GM12873 (cell line): Measurements from ENCODE around the gene MLIP.

ENCODE experiments used
- CTCF ChIP-seq: IDR thresholded peaks from 2 replicates; pipeline ENCODE4 v1.5.1; 2012; ENCODE audit warnings: low read depth, mild to moderate bottlenecking, moderate library complexity, low read length, control low read depth; ENCODE audit not compliant: insufficient read depth; ENCODE audit errors: missing control alignments

MLIP gene

GRCh38 chr6:54111341-54112045, at the start of gene MLIP:
Gene MLIP, plus strand, starts transcription at chr6:54111443. Its CDS starts 37 bp downstream, at chr6:54111480.
- no peak for TF ChIP-seq CTCF

GRCh38 chr6:54063228-54063539, 48.1 kb upstream of the MLIP start:
- no peak for TF ChIP-seq CTCF

- TF ChIP-seq CTCF = no peak
Observed at GRCh38 chr6:54068694-54069093, 42.5 kb upstream of the MLIP start.

- TF ChIP-seq CTCF = no peak
Observed at GRCh38 chr6:54070025-54070424, 41.2 kb upstream of the MLIP start.

- no peak for TF ChIP-seq CTCF
Observed at GRCh38 chr6:54071821-54072340, 39.4 kb upstream of the MLIP start.

- no peak for TF ChIP-seq CTCF
Observed at GRCh38 chr6:54072635-54073313, 38.5 kb upstream of the MLIP start.

- TF ChIP-seq CTCF = no peak
Observed at GRCh38 chr6:54073487-54073886, 37.8 kb upstream of the MLIP start.
